ENCODE data around the gene CFAP57.
"Not testable (repeated sequence)": the region's sequence is repeated elsewhere in the genome, so short reads cannot be mapped to it uniquely, and the experiment has no call there.

Gene CFAP57

DNA sequence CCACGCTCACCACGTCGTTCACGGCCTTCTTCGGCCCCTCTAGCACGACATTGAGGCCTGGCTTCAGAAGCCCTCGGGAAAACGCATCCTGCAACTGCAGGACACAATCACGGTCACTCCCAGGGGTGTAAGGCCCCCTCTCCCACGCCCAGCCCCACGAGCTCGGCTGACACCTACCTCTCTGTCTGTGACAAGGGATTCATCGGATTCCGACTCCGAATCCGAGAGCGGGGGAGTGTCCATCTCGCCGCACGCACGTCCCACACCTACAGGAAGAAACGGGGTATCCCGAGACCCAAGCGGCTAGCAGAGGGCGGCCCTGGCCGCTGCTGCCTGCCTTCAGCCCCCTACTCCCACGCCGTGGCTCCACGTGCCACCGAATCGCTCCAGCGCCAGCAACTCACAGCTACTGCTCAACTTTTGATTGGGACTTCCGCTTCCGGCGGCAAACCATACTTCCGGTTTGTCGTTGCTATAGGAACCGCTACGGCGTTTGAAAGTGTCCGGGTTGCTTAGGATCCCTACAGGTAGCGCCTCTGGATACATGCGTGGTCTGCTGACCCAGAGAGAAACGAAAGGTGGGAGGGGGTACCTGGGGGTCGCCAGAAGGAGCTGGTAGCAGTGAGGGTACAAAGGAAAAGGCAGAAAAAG is at the start of gene CFAP57, which contains the start of gene EBNA1BP2:
Gene CFAP57, plus strand, starts transcription at position 455 of the 651 bp plus-strand sequence. CDS start 424 bp downstream, outside the sequence.
Gene EBNA1BP2, minus strand, starts transcription at position 415 of the 651 bp plus-strand sequence. Its CDS starts 172 bp downstream, at position 243.
- peak; percentile 98 for DNase-seq

DNA sequence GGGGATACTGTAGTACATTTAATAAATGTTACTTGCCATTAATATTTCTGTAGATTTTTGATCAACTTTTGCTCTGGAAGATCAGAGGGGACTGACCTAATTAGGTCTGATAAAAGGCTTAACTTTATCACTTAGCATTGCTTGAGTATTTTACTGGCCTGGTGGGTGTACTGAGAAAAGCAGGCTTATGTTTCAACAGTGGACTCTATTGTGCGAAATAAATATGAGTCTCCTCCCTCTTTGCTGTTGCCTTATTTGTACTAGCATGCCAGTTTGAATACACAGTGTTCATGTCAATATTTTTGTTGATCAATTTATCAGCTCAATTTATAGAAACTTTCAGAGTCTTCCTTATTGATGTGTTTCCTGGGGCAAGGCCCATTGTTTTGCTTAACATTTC is 49.1 kb upstream of the CFAP57 start:
- DNase-seq, result no peak

GRCh38 chr1:43128816-43129215 is 43.3 kb upstream of the CFAP57 start:
- no peak for DNase-seq

- no peak for DNase-seq
Measured at GRCh38 chr1:43129426-43129825, 42.7 kb upstream of the CFAP57 start.

GRCh38 chr1:43134068-43134467 is 38.1 kb upstream of the CFAP57 start:
- no peak for DNase-seq

GRCh38 chr1:43134640-43135039 is 37.5 kb upstream of the CFAP57 start:
- DNase-seq, result no peak

DNA sequence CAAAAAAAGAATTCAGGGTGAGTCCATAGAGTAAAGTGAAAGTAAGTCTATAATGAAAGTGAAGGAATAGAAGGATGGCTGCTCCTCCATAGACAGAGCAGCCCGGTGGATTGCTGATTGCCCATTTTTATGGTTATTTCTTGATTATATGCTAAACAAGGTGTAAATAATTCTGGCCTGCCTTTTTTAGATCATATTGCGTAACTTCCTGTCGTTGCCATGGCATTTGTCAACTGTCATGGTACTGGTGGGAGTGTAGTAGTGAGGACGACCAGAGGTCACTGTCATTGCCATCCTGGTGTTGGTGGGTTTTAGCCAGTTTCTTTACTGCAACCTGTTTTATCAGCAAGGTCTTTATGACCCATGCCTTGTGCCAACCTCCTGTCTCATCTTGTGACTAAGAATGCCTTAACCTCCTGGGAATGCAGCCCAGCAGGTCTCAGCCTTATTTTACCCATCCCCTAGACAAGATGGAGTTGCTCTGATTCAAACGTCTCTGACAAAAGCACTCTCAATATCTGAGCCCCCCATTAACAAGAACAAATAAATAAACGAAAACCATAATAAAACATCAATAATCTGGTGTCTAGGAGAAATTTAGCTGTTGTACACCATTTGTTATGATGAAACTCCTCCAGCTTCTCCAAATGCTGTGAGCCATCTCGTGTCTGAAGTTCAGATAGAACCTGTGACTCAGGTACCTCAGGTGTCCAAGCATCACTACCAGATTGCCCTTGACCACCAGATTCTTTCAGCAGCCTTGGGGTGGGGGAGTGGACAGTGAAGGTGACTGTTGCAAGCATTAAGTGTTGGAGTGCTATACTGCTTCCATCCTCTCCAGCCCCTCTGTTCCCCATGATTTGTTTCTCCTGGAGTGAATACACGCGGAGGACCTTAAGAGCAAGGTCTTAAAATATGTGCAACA is 36.0 kb upstream of the CFAP57 start:
- no peak for DNase-seq

DNA sequence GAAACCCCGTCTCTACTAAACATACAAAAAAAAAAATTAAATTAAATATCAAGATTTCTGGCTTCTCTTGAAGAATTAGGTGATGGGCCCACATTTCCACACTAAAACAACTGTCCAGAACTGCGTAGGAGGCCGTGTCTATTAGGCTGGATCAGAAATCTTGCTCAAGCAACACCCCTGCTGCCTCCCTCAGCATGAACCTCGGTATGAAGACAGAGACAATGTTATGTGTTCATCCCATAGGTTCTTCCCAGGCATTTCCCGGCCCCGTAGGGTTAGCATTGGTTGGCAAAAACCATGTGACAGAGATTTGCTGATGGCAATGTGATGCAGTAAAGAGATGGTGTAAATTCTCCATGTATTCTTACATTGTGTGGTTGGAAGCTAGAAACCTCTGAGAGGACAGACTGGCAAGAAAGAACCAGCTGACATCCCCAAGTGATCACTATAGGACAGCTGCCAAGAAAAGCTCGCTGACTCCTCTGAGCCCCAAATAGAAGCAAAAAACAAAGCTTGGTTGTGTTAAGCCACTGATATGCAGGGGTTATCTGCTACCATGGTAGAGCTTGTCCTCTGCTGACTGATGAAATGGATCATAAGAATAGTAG is 34.6 kb upstream of the CFAP57 start:
- DNase-seq, result no peak

GRCh38 chr1:43139295-43139694 is 32.8 kb upstream of the CFAP57 start:
- DNase-seq, result not testable (repeated sequence)

DNA sequence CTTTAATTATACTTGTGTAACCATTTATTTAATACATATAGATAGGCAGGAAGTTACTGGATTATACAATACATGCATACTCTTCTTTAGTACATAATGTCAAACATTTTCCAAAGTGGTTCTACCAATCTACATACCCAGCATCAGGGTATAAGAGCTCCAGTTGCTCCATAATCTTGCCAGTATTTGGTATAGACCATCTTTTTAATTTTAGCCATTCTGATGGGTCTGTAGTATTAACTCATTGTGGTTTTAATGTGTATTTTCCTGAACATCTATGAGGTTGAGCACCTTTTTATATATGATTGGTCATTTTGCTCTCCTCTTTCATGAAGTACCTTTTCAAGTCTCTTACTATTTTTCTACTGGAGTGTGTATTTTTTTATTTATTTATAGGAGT is 32.1 kb upstream of the CFAP57 start:
- no peak for DNase-seq

DNA sequence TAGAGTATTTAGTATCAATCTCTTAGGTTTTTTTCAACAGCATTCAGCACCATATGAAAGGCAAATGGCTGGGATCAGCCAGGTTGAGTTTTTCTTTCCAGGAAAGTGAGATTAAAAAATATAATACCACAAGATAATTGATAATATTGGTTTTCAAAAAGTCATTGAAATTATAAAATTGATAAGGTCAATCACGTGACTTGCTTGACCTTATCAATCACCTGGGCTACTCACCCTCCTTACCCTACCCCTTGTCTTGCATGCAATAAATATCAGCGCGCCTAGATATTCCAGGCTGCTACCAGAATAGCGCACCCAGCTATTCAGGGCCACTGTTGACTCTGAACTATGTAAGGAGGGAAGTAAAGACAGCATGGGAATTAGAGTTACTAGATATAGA is 31.5 kb upstream of the CFAP57 start:
- DNase-seq, result no peak

GRCh38 chr1:43143441-43143888 is 28.7 kb upstream of the CFAP57 start:
- DNase-seq, result no peak

DNA sequence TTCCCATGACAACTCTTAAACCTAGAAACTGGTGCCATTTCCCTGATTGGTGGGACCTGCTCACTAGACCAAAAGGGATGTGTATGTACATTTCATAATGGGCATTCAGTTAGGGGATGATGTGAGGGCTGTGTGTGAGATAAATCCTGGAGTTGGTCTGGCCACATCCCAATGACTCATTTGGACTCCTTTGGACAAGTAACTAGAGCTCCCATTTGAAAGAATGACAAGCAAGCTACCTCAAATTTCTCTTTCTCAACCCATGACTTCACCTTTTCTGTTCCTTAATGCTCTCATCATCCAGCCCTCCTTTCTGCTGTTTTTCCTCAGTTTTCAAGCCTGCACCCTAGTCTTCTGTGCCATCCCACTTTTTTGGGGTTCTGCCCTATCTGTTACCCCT is 27.9 kb upstream of the CFAP57 start:
- no peak for DNase-seq

GRCh38 chr1:43147625-43148327 is 24.4 kb upstream of the CFAP57 start:
- peak; percentile 100 for DNase-seq

- DNase-seq, result no peak
Measured at GRCh38 chr1:43149889-43150288, 22.2 kb upstream of the CFAP57 start.

GRCh38 chr1:43152866-43153265 is 19.3 kb upstream of the CFAP57 start:
- DNase-seq, result peak; percentile 47

GRCh38 chr1:43153443-43153842 is 18.7 kb upstream of the CFAP57 start:
- no peak for DNase-seq

DNA sequence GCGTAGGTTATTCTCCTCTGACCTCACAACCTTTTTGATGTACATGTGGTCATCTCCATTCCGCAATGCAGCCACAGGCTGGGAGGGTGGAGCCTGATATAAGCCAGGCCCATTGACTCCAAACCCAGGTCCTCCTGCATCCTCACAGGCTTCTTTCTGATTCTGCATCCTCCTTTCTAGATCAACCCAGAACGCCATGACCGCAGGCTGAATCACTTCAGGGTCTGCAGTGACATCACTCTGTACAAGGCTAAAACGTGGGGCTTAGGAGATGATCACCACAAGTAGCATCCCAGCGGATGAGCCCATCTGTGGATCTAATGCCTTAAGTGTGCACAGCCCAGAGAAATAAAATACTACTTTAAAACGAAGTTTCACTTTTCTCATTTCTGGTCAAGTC is 16.1 kb upstream of the CFAP57 start:
- DNase-seq, result no peak

- no peak for DNase-seq
Measured at GRCh38 chr1:43165162-43165561, 7.0 kb upstream of the CFAP57 start.

DNA sequence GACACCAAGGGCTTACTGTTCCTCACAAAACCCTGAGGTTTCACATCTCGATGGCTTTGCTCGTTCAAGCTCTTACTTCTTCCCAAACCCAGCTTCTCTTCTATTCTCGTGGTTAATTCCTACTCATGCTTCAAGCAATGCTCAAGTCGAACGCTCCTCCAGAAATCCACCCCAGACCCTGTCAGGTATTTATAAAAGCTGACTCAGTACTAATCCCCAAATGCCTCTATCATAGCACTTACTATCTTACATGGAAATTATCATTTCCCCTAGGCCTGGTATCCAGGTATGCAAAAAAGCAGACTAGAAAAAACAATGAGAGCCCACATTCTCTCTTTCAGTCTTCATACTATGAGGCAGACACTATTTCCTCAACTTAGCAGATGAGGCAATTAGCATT is 6.4 kb upstream of the CFAP57 start:
- DNase-seq, result no peak

- DNase-seq, result no peak
Measured at GRCh38 chr1:43171312-43171875, 736 bp upstream of the CFAP57 start.

- DNase-seq, result peak; percentile 98
Measured at GRCh38 chr1:43172527-43172972, 420 bp downstream of the CFAP57 start.

All from NCI-H510A (cell line).